Measurements from ENCODE around the gene MFSD11.

GRCh38 chr17:76716839-76717215 is 21.1 kb upstream of the MFSD11 start:
- no peak for TF ChIP-seq JUN (IDR thresholded peaks at IDR 0.05; ENCODE audit: low read depth, low read length)
- no peak for TF ChIP-seq GTF2F1 (IDR thresholded peaks at IDR 0.05; ENCODE audit: borderline replicate concordance, low read depth, low read length)
- no peak for TF ChIP-seq TCF12 (IDR thresholded peaks at IDR 0.05; ENCODE audit: low read depth, low read length)
- TF ChIP-seq NRF1 (IDR thresholded peaks at IDR 0.05; ENCODE audit: low read depth, low read length) = no peak
- no peak for TF ChIP-seq POLR2A (IDR thresholded peaks at IDR 0.05; ENCODE audit: control extremely low read depth in 1 of 2, low read depth in 2 of 2, low read length in 2 of 2)
- no peak for TF ChIP-seq CTCF (IDR thresholded peaks at IDR 0.05; ENCODE audit: control extremely low read depth in 1 of 3, insufficient read depth in 1 of 3, low read depth in 1 of 3, low read length in 3 of 3)
- TF ChIP-seq CHD1 (IDR thresholded peaks at IDR 0.05; ENCODE audit: low read depth, low read length) = no peak
